Amygdala (tissue), 56 donors: ENCODE results near the gene LYL1.

ENCODE experiments used
- DNase-seq, 56 donors: peaks; one replicate each; lab custom pipeline; 2025; lab: John Stamatoyannopoulos, UW

LYL1 gene

GRCh38 chr19:13130886-13131490 lies 28.3 kb upstream of the LYL1 start:
- DNase-seq: no peak

- DNase-seq: no peak
These were observed 26.7 kb upstream of the LYL1 start for GRCh38 chr19:13129384-13129783.

- DNase-seq: no peak
These were observed 25.9 kb upstream of the LYL1 start for GRCh38 chr19:13128583-13128982.

DNA sequence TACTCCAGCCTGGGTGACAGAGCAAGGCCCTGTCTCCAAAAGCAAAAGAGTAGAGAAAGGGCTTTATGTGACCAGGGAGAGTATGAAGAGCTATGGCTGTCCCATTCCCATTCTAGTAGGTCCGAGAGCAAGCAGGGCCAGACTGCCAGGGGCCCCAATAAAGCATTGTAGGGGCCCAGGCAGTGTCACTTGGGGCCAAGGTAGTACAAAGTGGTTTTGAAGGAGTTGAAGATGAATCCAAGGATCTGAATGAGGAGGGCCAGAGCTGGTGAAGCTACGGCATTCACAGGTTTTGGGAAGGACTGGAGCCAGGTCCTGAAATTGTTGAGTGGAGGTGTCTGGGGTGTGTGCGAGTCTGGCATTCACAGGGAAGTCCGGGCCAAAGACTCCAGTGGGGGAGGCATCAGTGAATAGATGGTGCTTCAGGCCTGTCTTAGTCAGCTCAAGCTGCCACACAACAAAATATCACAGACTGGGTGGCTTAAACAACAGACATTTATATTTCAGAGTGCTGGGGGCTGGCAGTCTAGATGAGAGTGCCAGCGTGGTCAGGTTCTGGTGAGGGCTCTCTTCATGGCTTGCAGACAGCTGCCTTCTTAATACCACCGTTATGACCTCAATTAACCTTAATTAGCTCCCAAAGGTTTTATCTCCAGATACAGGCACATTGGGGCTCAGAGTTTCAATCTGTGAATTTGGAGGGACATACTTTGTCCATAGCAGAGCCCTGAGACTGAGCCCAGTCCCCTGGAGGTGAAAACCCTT lies 25.3 kb upstream of the LYL1 start:
- no peak for DNase-seq

DNA sequence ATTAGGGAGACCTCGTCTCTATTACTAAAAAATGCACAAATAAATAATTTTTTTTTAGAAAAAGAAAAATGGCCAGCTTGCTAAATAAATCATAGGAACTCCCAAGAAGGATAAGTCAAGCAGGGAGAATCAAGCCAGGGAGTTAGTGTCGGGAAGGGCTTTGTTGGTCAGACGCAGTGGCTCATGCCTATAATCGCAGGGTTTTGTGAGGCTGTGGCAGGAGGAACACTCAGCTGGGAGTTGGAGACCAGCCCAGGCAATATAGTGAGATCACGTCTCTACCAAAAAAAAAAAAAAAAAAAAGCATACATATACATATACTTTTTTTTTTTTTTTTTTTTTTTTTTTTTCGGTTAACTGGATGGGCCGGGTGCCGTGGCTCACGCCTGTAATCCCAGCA lies 24.4 kb upstream of the LYL1 start:
- no peak for DNase-seq

DNA sequence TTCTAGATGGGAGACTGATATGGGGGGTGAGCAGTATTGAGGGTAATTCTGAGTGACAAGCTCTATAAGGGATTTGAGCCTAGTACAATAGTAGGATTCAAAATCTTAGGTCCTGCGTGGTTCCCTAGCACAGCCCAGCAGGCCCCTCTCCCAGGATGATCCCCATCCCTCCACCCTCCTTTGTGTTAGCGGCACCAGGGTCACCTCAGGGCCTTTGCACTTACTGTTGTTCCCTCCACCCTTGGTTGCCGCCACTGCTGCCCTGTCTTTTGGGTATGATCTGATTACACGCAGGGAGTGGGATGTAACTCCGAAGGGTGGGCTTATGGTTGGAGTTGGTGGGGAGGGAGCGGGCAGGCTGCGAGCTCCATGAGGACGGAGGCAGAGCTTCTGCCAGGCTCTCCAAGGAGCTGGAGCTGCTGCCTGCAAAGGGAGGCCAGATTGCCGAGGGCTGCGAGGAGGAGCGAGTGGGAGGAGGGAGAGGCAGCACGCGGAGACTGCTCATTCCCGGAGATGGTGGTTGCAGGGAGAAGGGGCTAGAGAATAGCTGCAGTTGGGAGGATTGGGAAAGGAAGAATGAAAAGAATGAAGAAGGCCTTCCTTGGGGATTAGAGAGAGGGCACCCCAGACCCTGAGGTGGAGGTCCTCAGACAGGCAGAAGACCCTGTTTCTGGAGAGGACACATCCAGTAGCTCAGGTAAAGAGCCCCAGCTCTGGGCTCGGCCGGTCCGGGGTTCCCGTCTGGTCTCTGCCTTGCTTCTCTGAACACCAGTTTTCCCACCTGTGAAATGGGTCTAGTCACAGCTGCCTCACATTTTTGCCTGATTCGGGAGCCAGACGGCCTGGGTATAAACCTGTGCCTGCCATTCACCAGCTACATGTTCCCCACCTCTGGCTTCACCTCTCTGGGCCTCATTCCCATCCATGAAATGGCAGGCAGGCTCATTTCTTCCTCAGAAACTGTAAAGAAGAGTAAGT lies 20.6 kb upstream of the LYL1 start:
- DNase-seq: peak in 14 of 56 donors; percentile 10 to 57 (median 32)

DNA sequence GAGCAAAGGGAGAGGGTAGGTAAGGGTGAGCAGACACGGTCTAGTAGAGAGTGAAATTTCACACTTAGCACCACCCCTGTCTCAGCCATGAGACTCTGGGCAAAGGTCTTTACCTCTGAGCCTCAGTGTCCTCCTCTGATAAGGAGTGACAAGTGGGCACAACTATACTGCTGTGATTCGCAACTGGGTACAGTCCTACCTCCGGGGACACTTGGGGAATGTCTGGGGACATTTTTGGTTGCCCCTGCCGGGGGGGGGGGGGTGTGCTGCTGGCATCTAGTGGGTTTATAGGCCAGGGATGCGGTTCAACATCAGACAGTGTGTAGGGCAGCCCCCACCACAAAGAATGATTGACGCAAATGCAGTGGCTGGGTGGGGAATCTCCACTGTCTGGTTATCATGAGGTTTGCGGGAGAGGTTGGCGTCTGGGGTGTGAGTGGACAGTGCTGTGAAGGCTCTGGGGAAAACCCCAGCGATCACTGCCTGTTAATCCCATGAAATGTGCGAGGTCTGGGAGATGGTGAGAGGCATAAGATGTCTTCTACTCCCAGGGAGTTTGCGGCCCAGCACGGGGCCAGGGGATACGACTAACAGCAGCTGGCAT lies 19.7 kb upstream of the LYL1 start:
- DNase-seq: no peak

- no peak for DNase-seq
These were observed 19.1 kb upstream of the LYL1 start for GRCh38 chr19:13121551-13122274.

DNA sequence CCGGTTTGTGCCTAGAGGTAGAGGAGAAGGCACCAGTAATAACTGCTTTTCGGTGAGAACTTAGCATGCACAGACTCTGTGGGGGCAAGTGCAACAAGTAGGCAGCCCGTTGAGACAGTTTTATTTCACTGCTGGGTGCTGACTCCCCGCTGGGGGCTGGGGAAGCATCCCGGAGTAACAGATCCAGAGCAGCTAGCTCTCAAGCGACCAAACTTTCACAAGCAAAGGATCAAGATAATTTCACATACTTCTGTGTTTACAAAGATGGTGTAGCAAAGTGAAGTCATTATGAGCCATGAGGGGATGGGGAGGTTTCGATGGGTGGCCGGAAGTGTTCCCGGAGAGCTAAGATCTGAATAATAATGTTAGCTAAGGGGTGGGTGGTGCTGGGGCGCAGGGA lies 18.2 kb upstream of the LYL1 start:
- no peak for DNase-seq

- DNase-seq: no peak
These were observed 17.4 kb upstream of the LYL1 start for GRCh38 chr19:13120031-13120430.

DNA sequence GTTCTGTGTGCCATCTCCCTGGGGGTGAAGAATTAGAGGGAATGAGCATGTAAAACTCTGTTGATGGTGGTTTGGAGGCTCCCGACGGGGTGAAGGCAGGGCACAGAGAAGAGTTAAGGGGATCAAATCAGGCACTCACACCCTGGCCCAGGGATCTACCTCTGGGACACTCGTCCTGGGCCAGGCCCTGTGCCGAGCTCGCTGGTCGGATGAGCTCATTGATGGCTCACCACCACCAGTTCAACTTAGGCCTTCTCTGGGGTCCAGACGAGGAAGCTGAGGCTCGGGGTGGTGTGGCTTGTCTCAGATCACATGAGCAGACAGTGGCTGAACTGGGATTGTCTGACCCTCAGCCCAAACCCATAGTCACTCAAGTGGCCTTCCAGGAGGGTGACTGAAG lies 17.0 kb upstream of the LYL1 start:
- no peak for DNase-seq

GRCh38 chr19:13118424-13119193 lies 16.0 kb upstream of the LYL1 start:
- peak in 3 of 56 donors; percentile 15 to 26 (median 15) for DNase-seq

DNA sequence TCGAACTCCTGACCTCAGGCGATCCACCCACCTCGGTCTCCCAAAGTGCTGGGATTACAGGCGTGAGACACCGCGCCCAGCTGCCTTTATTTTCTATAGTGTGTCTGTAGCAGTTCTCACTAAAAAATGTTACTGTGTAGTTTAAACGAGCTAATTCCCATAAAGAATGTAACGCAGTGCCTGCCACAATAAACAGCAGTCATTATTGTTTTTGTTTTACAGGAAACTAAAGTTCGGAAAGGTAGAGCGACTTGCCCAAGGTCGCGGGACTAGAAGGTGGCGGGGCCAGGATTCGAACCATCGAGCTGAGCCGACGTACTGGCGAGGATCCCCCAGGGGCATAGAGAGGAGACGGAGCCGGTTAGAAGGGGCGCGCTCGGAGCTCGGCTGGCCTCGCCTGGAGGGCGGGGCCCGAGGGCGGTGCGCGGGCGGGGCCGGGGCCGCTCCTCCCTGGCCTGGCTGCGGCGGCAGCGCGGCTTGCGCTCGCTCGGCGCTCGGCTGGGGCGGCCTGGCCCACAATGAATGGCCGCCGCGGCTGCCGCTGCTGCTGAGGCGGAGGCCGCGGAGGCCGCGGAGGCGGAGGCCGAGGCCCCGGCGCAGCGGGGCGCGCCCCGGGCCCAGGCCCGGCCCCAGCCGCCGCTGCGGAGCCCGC lies 15.2 kb upstream of the LYL1 start, which contains the start of gene NACC1:
NACC1 (plus strand) TSS at position 493 of the 652 bp plus-strand sequence. CDS start 16,944 bp downstream, outside the sequence.
- peak in 55 of 56 donors; percentile 20 to 94 (median 79) for DNase-seq

- DNase-seq: no peak
These were observed 14.6 kb upstream of the LYL1 start for GRCh38 chr19:13117176-13117771.

DNA sequence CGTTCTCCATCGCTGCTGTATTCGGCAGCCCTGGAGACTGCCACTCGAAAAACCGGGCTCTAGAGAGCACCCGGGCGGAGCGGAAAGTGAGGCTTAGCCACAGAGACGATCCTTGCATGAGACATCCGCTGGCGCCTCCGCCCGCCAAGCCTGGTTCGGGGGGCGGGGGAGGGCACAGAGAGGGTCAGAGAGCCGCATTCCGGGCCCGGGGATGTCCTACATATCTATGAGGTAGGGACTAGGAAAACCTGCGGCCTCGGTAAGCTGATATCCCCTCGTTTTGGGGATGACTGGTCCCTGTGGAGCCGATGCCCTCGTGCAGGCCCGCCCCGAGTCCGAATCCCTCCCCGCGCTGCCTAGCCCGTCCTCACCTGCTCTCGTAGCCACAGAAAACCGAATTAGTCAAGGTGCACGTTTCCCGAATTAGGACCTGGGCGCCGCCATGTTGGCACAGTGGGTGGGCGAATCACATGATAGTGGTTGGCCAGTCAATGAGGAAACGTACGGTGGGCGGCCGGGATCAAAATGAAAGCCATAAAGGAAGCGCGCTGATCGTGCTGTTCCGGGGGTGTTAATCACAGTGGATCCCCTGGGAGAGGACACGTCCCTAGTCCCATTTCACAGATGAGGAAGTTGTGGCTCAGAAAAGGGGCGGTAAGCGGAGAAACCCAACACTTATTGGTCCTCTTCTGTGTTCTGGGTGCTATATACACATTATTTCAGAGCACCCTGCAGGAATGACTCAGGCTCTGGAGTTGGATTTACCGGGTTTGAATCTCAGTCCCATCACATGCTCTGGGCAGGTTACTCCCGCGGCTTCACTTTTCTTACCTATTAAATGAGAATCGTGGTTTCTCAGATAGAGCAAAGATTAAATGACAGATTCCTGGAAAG lies 13.9 kb upstream of the LYL1 start, which contains the start of gene TRMT1:
TRMT1 (minus strand) TSS at position 459 of the 894 bp plus-strand sequence; CDS start at position 118, 341 bp downstream.
- DNase-seq: peak; percentile 34 to 95 (median 84)

- DNase-seq: no peak
These were observed 13.3 kb upstream of the LYL1 start for GRCh38 chr19:13115936-13116281.

GRCh38 chr19:13112555-13112954 lies 9.9 kb upstream of the LYL1 start:
- DNase-seq: no peak
